ENCODE data around the gene SULT1C3.

SULT1C3 gene

DNA sequence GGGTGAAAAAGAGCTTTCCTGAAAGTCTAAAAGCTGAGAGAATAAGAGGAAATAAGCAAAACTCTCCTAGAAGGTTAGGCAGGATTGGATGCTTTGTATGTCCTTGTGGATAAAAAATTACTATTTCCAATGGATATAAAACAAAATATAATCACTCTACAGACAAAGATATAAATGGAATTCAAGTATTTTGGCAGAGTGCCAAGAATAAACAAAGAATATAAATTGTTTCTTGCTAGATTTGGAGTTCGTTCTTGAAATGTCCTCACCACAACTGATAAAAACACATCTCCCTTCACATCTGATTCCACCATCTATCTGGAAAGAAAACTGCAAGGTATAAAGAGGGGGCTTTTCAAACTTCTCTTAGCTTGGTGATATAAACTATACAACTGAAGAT, 13.3 kb downstream of the SULT1C3 start:
- no peak for ATAC-seq

DNA sequence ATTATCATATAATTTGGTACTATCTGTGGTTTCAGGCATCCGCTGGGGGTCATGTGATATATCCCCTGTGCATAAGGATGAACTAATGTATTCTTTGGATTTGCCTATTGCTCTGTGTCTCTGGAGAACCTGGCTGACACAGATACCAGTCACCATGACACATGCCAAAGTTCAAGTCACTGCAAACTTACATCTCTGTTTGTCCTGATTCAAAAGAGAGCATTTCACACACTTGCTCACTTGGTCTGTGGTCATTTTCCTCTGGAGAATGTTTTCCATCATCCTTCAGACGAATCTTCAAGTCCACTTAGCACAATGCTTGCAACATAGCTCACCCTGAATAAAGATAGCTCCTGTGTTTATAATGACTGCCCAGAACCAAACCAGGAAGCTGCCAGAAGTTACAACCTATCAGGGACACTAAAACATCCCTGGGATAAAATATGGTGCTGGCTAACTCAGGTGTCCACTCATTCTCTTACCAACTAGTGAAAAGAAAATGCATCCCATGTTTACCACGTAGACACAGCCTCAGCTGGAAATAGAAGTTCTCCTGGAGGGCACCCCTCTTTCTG, 18.1 kb downstream of the SULT1C3 start:
- TF ChIP-seq ZNF8 (CRISPR knock-in tag; IDR thresholded peaks at IDR 0.05) (no peak), RARB (CRISPR knock-in tag; IDR thresholded peaks at IDR 0.05) (no peak), PPARA (CRISPR knock-in tag; IDR thresholded peaks at IDR 0.05; ENCODE audit: borderline replicate concordance) (no peak), ZNF565 (CRISPR knock-in tag; conservative IDR thresholded peaks at IDR 0.05; ENCODE audit: low read depth) (no peak), ZC3H10 (CRISPR knock-in tag; IDR thresholded peaks at IDR 0.05) (no peak), ARNTL (CRISPR knock-in tag; IDR thresholded peaks at IDR 0.05; ENCODE audit: borderline replicate concordance, low read depth) (no peak), BACH2 (CRISPR knock-in tag; IDR thresholded peaks at IDR 0.05; ENCODE audit: borderline replicate concordance) (no peak), ZNF70 (CRISPR knock-in tag; IDR thresholded peaks at IDR 0.05) (no peak), ESRRG (CRISPR knock-in tag; IDR thresholded peaks at IDR 0.05) (no peak)
- TF ChIP-seq, protein P1, sequence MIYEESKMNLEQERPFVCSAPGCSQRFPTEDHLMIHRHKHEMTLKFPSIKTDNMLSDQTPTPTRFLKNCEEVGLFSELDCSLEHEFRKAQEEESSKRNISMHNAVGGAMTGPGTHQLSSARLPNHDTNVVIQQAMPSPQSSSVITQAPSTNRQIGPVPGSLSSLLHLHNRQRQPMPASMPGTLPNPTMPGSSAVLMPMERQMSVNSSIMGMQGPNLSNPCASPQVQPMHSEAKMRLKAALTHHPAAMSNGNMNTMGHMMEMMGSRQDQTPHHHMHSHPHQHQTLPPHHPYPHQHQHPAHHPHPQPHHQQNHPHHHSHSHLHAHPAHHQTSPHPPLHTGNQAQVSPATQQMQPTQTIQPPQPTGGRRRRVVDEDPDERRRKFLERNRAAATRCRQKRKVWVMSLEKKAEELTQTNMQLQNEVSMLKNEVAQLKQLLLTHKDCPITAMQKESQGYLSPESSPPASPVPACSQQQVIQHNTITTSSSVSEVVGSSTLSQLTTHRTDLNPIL (CRISPR knock-in tag; IDR thresholded peaks at IDR 0.05; ENCODE audit: low read depth): no peak
- TF ChIP-seq, protein P2, sequence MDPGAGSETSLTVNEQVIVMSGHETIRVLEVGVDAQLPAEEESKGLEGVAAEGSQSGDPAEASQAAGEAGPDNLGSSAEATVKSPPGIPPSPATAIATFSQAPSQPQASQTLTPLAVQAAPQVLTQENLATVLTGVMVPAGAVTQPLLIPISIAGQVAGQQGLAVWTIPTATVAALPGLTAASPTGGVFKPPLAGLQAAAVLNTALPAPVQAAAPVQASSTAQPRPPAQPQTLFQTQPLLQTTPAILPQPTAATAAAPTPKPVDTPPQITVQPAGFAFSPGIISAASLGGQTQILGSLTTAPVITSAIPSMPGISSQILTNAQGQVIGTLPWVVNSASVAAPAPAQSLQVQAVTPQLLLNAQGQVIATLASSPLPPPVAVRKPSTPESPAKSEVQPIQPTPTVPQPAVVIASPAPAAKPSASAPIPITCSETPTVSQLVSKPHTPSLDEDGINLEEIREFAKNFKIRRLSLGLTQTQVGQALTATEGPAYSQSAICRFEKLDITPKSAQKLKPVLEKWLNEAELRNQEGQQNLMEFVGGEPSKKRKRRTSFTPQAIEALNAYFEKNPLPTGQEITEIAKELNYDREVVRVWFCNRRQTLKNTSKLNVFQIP (CRISPR knock-in tag; IDR thresholded peaks at IDR 0.05; ENCODE audit: borderline replicate concordance, low read depth): no peak
- TF ChIP-seq, protein P3, sequence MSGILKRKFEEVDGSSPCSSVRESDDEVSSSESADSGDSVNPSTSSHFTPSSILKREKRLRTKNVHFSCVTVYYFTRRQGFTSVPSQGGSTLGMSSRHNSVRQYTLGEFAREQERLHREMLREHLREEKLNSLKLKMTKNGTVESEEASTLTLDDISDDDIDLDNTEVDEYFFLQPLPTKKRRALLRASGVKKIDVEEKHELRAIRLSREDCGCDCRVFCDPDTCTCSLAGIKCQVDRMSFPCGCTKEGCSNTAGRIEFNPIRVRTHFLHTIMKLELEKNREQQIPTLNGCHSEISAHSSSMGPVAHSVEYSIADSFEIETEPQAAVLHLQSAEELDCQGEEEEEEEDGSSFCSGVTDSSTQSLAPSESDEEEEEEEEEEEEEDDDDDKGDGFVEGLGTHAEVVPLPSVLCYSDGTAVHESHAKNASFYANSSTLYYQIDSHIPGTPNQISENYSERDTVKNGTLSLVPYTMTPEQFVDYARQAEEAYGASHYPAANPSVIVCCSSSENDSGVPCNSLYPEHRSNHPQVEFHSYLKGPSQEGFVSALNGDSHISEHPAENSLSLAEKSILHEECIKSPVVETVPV (CRISPR knock-in tag; IDR thresholded peaks at IDR 0.05): no peak
- ATAC-seq: no peak

More for the DNA sequence above, 13.3 kb downstream of the SULT1C3 start:
- no peak for TF ChIP-seq ARNTL (CRISPR knock-in tag; IDR thresholded peaks at IDR 0.05; ENCODE audit: borderline replicate concordance, low read depth)
- no peak for TF ChIP-seq ZNF70 (CRISPR knock-in tag; IDR thresholded peaks at IDR 0.05)
- TF ChIP-seq RARB (CRISPR knock-in tag; IDR thresholded peaks at IDR 0.05): no peak
- no peak for TF ChIP-seq SNAI2 (CRISPR knock-in tag; IDR thresholded peaks at IDR 0.05)
- TF ChIP-seq, protein P1 (CRISPR knock-in tag; IDR thresholded peaks at IDR 0.05; ENCODE audit: low read depth): no peak
- no peak for TF ChIP-seq ZFP30 (CRISPR knock-in tag; IDR thresholded peaks at IDR 0.05)
- no peak for TF ChIP-seq ZNF565 (CRISPR knock-in tag; conservative IDR thresholded peaks at IDR 0.05; ENCODE audit: low read depth)
- no peak for TF ChIP-seq BACH2 (CRISPR knock-in tag; IDR thresholded peaks at IDR 0.05; ENCODE audit: borderline replicate concordance)
- TF ChIP-seq TOX (CRISPR knock-in tag; IDR thresholded peaks at IDR 0.05; ENCODE audit: borderline replicate concordance): no peak

DNA sequence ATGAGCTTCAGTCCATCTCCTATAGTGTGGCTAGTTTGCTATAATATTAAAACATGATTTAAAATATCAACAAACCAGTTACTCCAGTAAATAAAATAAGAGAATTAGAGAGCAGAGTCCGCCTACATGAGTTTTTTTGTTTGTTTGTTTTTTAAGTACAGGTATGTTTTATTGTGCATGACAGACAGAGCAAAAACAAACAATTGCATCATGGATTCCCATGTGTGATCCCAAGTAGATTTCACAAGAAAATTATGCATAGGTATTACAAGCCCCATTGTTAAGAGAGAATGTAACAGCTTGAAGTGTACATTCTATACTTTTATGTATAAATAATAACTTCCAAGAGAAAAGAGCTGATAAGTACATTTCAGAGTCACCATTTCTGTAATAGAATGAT, 21.0 kb downstream of the SULT1C3 start:
- TF ChIP-seq ESRRG (CRISPR knock-in tag; IDR thresholded peaks at IDR 0.05) (no peak), ZNF565 (CRISPR knock-in tag; conservative IDR thresholded peaks at IDR 0.05; ENCODE audit: low read depth) (no peak), ZFP30 (CRISPR knock-in tag; IDR thresholded peaks at IDR 0.05) (no peak), PPARA (CRISPR knock-in tag; IDR thresholded peaks at IDR 0.05; ENCODE audit: borderline replicate concordance) (no peak), ZFP3 (CRISPR knock-in tag; IDR thresholded peaks at IDR 0.05) (no peak), SNAI2 (CRISPR knock-in tag; IDR thresholded peaks at IDR 0.05) (no peak)
- ATAC-seq: no peak

DNA sequence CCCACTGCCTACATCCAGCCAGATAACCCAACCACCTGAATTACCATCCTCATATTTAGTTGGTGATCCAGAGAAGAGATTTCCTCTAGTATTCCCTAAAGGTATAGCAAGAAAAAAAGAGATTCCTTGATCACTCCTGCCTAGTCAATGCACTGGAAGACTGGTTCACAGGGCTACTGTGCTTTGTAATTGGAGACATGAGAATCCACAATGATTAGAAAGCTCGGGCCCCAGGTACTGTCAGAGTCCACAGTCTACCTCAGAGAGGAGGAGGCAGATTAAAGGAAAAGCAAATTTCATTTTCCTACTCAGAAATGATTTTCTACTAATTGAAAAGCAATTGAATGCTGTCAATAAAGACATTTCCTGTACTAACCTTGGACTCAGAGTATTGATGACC, 22.3 kb downstream of the SULT1C3 start:
- no peak for ATAC-seq
- TF ChIP-seq ARNTL (CRISPR knock-in tag; IDR thresholded peaks at IDR 0.05; ENCODE audit: borderline replicate concordance, low read depth): no peak
- TF ChIP-seq ESRRG (CRISPR knock-in tag; IDR thresholded peaks at IDR 0.05): no peak
- no peak for TF ChIP-seq TCF4 (CRISPR knock-in tag; IDR thresholded peaks at IDR 0.05; ENCODE audit: borderline replicate concordance)
- TF ChIP-seq, protein P3 (CRISPR knock-in tag; IDR thresholded peaks at IDR 0.05): no peak
- TF ChIP-seq, protein P4, sequence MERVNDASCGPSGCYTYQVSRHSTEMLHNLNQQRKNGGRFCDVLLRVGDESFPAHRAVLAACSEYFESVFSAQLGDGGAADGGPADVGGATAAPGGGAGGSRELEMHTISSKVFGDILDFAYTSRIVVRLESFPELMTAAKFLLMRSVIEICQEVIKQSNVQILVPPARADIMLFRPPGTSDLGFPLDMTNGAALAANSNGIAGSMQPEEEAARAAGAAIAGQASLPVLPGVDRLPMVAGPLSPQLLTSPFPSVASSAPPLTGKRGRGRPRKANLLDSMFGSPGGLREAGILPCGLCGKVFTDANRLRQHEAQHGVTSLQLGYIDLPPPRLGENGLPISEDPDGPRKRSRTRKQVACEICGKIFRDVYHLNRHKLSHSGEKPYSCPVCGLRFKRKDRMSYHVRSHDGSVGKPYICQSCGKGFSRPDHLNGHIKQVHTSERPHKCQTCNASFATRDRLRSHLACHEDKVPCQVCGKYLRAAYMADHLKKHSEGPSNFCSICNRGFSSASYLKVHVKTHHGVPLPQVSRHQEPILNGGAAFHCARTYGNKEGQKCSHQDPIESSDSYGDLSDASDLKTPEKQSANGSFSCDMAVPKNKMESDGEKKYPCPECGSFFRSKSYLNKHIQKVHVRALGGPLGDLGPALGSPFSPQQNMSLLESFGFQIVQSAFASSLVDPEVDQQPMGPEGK (CRISPR knock-in tag; IDR thresholded peaks at IDR 0.05; ENCODE audit: borderline replicate concordance): no peak
- TF ChIP-seq SNAI2 (CRISPR knock-in tag; IDR thresholded peaks at IDR 0.05): no peak
- TF ChIP-seq OSR1 (CRISPR knock-in tag; IDR thresholded peaks at IDR 0.05): no peak
- no peak for TF ChIP-seq ZNF565 (CRISPR knock-in tag; conservative IDR thresholded peaks at IDR 0.05; ENCODE audit: low read depth)
- no peak for TF ChIP-seq TOX (CRISPR knock-in tag; IDR thresholded peaks at IDR 0.05; ENCODE audit: borderline replicate concordance)
- TF ChIP-seq ZFP30 (CRISPR knock-in tag; IDR thresholded peaks at IDR 0.05): no peak
- TF ChIP-seq ZNF70 (CRISPR knock-in tag; IDR thresholded peaks at IDR 0.05): no peak
- TF ChIP-seq ZFP3 (CRISPR knock-in tag; IDR thresholded peaks at IDR 0.05): no peak
- TF ChIP-seq ISL1 (CRISPR knock-in tag; IDR thresholded peaks at IDR 0.05): no peak
- TF ChIP-seq, protein P1 (CRISPR knock-in tag; IDR thresholded peaks at IDR 0.05; ENCODE audit: low read depth): no peak
- no peak for TF ChIP-seq GLIS3 (CRISPR knock-in tag; IDR thresholded peaks at IDR 0.05)

Measured in SK-N-SH treated with all-trans-retinoic acid at 6 μM for 48 hours (cell line).